ENCODE data around the gene MYCBPAP.

Gene MYCBPAP

DNA sequence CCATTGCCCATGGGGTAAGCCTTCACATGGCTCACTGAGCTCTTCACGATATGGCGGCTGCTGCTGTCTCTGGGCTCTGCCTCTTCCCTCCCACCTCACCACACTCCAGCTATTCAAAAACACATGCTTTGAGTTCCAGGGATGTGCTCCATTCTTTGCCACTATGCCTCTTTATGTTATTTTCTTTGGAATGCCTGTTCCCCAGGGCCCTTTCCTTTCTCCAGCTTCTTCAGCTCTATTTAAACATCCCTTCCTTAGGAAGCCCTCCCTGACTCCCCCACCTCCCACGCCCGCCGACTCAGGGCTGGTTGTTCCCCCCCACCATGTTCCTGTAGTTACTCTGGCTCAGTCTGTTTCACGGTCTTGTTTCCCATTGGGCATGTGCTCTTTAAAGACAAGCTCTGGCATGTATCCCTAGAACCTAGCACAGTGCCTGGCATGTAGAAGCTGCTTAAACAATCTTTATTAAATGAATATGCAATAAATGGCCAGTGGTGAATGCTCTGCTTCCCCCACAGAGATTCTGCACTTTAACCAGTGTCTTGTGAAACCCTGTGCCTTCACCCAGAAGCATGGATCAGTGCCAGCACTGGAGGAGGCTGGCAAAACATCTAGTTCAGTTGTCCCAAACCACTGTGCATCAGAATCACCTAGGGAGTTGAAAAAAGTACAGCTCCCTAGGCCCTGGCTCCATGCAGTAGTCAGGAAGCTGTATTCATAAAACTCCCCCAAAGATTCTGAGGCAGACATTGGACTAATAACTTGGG lies 6.9 kb downstream of the MYCBPAP start:
- Mint-ChIP-seq H3K4me3 (no peak overlapping the region), H3K4me1 (ENCODE audit: low read depth) (peaks cover 19% of the 10 kb centered on the region), H3K27ac (no peak overlapping the region), H3K36me3 (ENCODE audit: low read depth) (no peaks in the 10 kb centered on the region), H3K9me3 (no peaks in the 10 kb centered on the region), H3K27me3 (peaks cover 4% of the 10 kb centered on the region)
- DNase-seq: no peak

- no peak for DNase-seq
- no peaks in the 10 kb centered on the region for H3K36me3 Mint-ChIP-seq (ENCODE audit: low read depth)
- H3K27ac Mint-ChIP-seq: no peak overlapping the region
- no peak overlapping the region for H3K4me3 Mint-ChIP-seq
- no peaks in the 10 kb centered on the region for H3K9me3 Mint-ChIP-seq
- H3K4me1 Mint-ChIP-seq (ENCODE audit: low read depth): peaks cover 3% of the 10 kb centered on the region
- peaks cover 4% of the 10 kb centered on the region for H3K27me3 Mint-ChIP-seq
Observed at GRCh38 chr17:50517011-50517410, 8.8 kb downstream of the MYCBPAP start.

- DNase-seq: no peak
- Mint-ChIP-seq H3K9me3 (no peaks in the 10 kb centered on the region), H3K36me3 (ENCODE audit: low read depth) (no peaks in the 10 kb centered on the region), H3K4me1 (ENCODE audit: low read depth) (no peaks in the 10 kb centered on the region), H3K27ac (no peak overlapping the region), H3K4me3 (no peak overlapping the region), H3K27me3 (no peaks in the 10 kb centered on the region)
Observed at GRCh38 chr17:50517504-50518383, 9.5 kb downstream of the MYCBPAP start.

- no peaks in the 10 kb centered on the region for H3K27me3 Mint-ChIP-seq
- DNase-seq: no peak
- no peaks in the 10 kb centered on the region for H3K4me1 Mint-ChIP-seq (ENCODE audit: low read depth)
- no peak overlapping the region for H3K4me3 Mint-ChIP-seq
- no peaks in the 10 kb centered on the region for H3K9me3 Mint-ChIP-seq
- no peak overlapping the region for H3K27ac Mint-ChIP-seq
- H3K36me3 Mint-ChIP-seq (ENCODE audit: low read depth): no peaks in the 10 kb centered on the region
Observed at GRCh38 chr17:50518384-50519023, 10.3 kb downstream of the MYCBPAP start.

GRCh38 chr17:50519141-50519834 lies 11.0 kb downstream of the MYCBPAP start:
- no peaks in the 10 kb centered on the region for H3K9me3 Mint-ChIP-seq
- no peak overlapping the region for H3K4me3 Mint-ChIP-seq
- H3K4me1 Mint-ChIP-seq (ENCODE audit: low read depth): no peaks in the 10 kb centered on the region
- no peak overlapping the region for H3K27ac Mint-ChIP-seq
- DNase-seq: no peak
- H3K27me3 Mint-ChIP-seq: no peaks in the 10 kb centered on the region
- no peaks in the 10 kb centered on the region for H3K36me3 Mint-ChIP-seq (ENCODE audit: low read depth)

GRCh38 chr17:50520483-50520882 lies 12.2 kb downstream of the MYCBPAP start:
- no peak overlapping the region for H3K27ac Mint-ChIP-seq
- no peaks in the 10 kb centered on the region for H3K36me3 Mint-ChIP-seq (ENCODE audit: low read depth)
- no peak for DNase-seq
- no peaks in the 10 kb centered on the region for H3K9me3 Mint-ChIP-seq
- H3K27me3 Mint-ChIP-seq: no peaks in the 10 kb centered on the region
- no peaks in the 10 kb centered on the region for H3K4me1 Mint-ChIP-seq (ENCODE audit: low read depth)
- H3K4me3 Mint-ChIP-seq: no peak overlapping the region

- Mint-ChIP-seq H3K27me3 (no peaks in the 10 kb centered on the region), H3K27ac (no peak overlapping the region)
Observed at GRCh38 chr17:50521514-50521913, 13.3 kb downstream of the MYCBPAP start.

DNA sequence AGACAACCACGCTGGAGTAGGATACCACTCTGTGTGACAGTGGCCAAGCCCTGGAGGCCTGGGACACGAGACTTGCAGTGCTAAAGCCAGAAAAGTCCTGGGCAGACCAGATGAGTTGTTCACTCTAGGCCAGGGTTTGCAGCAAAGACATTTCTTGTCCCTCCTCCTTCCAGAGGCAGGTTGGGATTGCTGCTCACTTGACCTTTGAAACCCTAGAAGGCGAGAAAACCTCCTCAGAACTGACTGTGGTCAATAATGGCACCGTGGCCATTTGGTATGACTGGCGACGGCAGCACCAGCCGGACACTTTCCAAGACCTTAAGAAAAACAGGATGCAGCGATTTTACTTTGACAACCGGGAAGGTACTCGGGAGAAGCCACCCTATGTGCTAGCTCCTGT lies 14.5 kb downstream of the MYCBPAP start:
- no peak overlapping the region for H3K4me3 Mint-ChIP-seq
- DNase-seq: no peak
- no peaks in the 10 kb centered on the region for H3K9me3 Mint-ChIP-seq
- no peaks in the 10 kb centered on the region for H3K36me3 Mint-ChIP-seq (ENCODE audit: low read depth)
- H3K27me3 Mint-ChIP-seq: no peaks in the 10 kb centered on the region
- H3K27ac Mint-ChIP-seq: no peak overlapping the region
- H3K4me1 Mint-ChIP-seq (ENCODE audit: low read depth): no peaks in the 10 kb centered on the region

More at GRCh38 chr17:50521514-50521913, 13.3 kb downstream of the MYCBPAP start:
- Mint-ChIP-seq H3K4me3 (no peak overlapping the region), H3K36me3 (ENCODE audit: low read depth) (no peaks in the 10 kb centered on the region), H3K9me3 (no peaks in the 10 kb centered on the region), H3K4me1 (ENCODE audit: low read depth) (no peaks in the 10 kb centered on the region)
- no peak for DNase-seq

- Mint-ChIP-seq H3K9me3 (no peaks in the 10 kb centered on the region), H3K4me1 (ENCODE audit: low read depth) (no peaks in the 10 kb centered on the region), H3K27ac (no peak overlapping the region), H3K27me3 (no peaks in the 10 kb centered on the region), H3K36me3 (ENCODE audit: low read depth) (no peaks in the 10 kb centered on the region), H3K4me3 (no peak overlapping the region)
- DNase-seq: no peak
Observed at GRCh38 chr17:50523208-50523607, 15.0 kb downstream of the MYCBPAP start.

GRCh38 chr17:50524838-50525237 lies 16.6 kb downstream of the MYCBPAP start:
- Mint-ChIP-seq H3K27me3 (peaks cover 15% of the 10 kb centered on the region), H3K4me1 (ENCODE audit: low read depth) (no peaks in the 10 kb centered on the region), H3K36me3 (ENCODE audit: low read depth) (no peaks in the 10 kb centered on the region), H3K9me3 (no peaks in the 10 kb centered on the region), H3K27ac (no peak overlapping the region), H3K4me3 (no peak overlapping the region)
- DNase-seq: no peak

DNA sequence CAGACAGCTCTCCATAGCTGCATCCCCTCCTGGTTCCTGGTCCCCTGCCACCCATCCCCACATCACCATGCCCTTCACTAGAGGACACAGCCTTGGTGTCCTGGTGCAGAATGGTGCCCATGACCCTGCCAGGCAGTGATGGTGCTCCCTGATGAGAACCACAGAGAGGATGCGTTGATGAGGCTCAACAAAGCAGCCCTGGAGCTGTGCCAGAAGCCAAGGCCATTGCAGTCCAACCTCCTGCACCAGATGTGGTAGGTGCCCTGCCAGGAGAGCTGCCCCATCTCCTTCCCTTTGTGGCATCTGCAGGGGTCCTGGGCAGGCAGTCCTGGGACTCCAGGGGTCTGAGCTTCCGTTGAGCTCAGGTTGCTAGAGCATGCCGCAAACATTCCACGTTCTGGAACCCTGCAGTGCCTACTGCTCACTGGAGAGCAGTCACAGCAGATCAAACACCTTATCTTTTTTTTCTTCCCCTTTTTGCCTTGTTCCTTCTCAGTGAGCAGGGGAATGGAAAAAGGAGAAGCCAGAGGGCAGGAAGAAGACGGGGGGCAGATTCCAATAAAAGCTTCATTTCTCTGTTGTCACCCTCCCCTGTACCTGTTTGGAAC lies 19.0 kb downstream of the MYCBPAP start:
- no peak overlapping the region for H3K27ac Mint-ChIP-seq
- H3K9me3 Mint-ChIP-seq: no peaks in the 10 kb centered on the region
- H3K36me3 Mint-ChIP-seq (ENCODE audit: low read depth): no peaks in the 10 kb centered on the region
- DNase-seq: no peak
- no peaks in the 10 kb centered on the region for H3K4me1 Mint-ChIP-seq (ENCODE audit: low read depth)
- peaks cover 39% of the 10 kb centered on the region for H3K27me3 Mint-ChIP-seq
- no peak overlapping the region for H3K4me3 Mint-ChIP-seq

DNA sequence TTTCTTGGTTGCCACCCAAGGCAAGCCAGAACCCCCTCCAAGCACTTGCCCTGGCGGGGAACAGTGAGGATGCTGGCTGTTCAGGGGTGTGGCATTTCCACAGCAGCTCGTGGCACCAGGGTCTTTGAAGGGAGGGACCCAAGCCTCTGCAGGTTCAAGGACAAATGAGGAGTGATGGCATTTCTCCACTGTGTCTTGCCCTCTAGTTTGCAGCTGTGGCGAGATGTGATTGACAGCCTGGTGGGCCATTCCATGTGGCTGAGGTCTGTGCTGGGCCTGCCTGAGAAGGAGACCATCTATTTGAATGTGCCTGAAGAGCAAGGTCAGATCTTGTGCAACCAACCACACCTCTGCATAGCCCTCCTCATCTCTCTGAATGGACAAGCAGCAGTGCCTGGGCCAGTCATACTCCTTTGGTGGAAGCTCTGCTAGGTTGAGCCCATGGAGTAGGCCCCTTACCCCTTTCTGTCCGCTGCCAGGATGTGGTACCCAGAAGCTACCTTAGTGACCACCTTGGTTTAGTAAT lies 19.8 kb downstream of the MYCBPAP start:
- Mint-ChIP-seq H3K4me1 (ENCODE audit: low read depth) (peaks cover 2% of the 10 kb centered on the region), H3K27me3 (peaks cover 46% of the 10 kb centered on the region), H3K36me3 (ENCODE audit: low read depth) (no peaks in the 10 kb centered on the region), H3K27ac (no peak overlapping the region), H3K4me3 (no peak overlapping the region), H3K9me3 (no peaks in the 10 kb centered on the region)
- DNase-seq: no peak

- Mint-ChIP-seq H3K36me3 (ENCODE audit: low read depth) (no peaks in the 10 kb centered on the region), H3K9me3 (no peaks in the 10 kb centered on the region), H3K4me3 (no peak overlapping the region), H3K27ac (no peak overlapping the region), H3K4me1 (ENCODE audit: low read depth) (peaks cover 15% of the 10 kb centered on the region), H3K27me3 (peaks cover 62% of the 10 kb centered on the region)
- no peak for DNase-seq
Observed at GRCh38 chr17:50529849-50530248, 21.6 kb downstream of the MYCBPAP start.
